Hepatic stellate cell (primary cell): ENCODE measurements around the gene TAF4.

ENCODE experiments used
- DNase-seq: peaks from one replicate; pipeline ENCODE4 v3.0.0; 2011; ENCODE audit warnings: low spot score

Gene TAF4

GRCh38 chr20:61964675-61965605, 100.7 kb downstream of the TAF4 start:
- DNase-seq, result peak; percentile 26

DNA sequence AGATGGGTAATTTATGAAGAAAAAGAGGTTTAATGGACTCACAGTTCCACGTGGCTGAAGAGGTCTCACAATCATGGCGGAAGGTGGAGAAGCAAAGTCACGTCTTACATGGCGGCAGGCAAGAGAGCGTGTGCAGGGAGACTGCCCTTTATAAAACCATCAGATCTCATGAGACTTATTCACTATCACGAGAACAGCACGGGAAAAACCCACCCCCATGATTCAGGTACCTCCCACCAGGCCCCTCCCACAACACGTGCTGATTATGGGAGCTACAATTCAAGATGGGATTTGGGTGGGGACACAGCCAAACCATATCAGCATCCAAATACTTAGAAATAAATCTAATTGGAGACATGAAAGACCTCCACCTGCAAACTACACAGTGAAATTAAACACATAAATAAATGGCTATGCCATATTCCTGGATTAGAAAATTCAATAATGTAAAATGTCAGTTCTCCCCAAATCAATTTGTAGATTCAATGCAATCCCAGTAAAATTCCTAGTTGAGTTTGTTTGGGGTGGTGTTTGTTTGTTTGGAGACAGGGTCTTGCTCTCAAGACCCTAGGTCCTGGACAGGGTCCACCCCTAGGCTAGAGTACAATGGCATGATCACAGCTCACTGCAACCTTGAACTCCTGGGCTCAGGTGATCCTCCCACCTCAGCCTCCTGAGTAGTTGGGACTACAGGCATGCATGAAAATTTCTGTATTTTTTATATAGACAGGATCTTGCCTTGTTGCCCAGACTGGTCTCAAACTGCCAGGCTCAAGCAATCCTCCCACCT, 101.6 kb downstream of the TAF4 start:
- DNase-seq, result no peak

DNA sequence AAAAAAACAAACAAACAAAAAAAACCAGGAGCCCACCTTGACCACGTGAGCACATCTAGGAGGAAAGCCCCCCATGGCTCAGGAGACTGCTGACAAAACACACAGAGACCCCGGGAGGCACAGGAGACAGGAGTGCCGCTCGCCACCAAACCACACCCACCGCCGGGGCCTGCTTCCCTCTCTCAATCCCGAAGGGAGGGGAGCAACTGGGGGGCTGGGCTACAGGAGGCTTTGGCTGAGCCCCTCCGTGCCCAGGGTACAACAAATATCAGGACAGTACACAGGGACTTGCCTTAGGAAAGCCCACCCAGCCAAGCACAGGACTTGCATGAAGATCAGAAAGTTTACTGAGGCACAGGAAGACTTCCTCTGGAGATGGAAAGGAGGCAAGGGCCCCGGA, 102.5 kb downstream of the TAF4 start:
- DNase-seq, result no peak

DNA sequence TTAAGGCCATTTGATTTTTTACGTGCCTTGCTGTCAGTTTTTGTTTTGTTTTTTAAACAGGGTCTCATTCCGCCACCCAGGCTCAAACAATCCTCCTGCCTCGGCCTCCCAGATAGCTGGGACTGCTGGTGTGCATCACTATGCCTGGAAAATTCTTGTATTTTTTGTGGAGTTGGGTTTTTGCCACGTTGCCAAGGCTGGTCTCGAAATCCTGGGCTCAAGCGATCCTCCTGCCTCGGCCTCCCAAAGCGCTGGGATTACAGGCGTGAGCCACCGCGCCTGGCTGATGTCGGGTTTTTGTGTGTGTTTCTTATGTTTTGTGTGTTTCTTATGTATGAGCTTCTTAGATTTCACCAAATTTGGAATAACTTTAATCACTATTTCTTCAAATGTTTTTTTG, 104.8 kb downstream of the TAF4 start:
- no peak for DNase-seq

DNA sequence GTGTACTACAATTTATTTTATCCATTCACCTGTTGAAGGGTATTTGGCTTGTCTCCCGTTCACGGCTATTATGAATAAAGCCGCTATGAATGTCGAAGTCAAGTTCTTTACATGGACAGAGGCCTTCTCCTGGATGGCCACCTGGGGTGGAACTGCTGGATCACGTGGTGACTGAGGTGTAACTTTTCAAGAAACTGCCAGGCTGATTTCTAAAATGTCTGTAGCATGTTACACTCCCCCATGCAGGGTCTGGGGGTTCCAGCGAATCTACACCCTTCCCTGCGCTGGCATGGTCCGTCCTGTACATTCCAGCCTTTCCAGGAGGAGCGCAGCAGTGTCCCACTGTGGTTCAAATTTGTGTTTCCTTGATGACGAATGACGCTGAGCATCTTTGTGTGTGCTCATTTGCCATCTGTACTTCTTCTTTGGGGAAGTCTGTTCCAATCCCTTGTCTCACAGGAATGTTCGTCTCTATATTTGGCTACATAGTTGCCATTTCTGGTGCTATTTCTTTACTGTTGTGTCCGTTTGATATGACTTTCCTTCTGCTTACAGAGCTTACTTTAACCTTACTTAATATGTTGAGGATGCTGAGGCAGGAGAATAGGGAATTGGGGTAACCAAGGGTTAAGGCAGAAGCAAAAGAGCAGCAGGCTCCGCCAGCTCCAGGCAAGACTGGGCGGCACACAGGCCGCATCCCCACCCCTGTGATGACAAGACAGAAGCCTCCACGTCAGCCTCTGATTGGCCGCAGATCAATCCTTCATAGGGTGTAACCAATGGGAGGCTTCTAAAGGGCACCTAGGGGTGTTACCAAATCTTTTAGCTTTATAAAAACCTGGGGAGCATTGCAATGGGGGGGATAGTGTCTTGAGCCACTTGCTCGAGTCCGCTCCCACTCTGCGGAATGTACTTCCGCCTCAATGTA, 106.6 kb downstream of the TAF4 start:
- DNase-seq, result peak; percentile 51

GRCh38 chr20:61957961-61958715, 107.5 kb downstream of the TAF4 start:
- DNase-seq, result no peak

GRCh38 chr20:61956396-61957342, 109.0 kb downstream of the TAF4 start:
- no peak for DNase-seq

GRCh38 chr20:61955668-61956395, 109.8 kb downstream of the TAF4 start:
- no peak for DNase-seq

- no peak for DNase-seq
These were observed 111.2 kb downstream of the TAF4 start for GRCh38 chr20:61954276-61955021.

- no peak for DNase-seq
These were observed 112.4 kb downstream of the TAF4 start for GRCh38 chr20:61953037-61954021.

- DNase-seq, result no peak
These were observed 113.8 kb downstream of the TAF4 start for GRCh38 chr20:61951695-61952533.

DNA sequence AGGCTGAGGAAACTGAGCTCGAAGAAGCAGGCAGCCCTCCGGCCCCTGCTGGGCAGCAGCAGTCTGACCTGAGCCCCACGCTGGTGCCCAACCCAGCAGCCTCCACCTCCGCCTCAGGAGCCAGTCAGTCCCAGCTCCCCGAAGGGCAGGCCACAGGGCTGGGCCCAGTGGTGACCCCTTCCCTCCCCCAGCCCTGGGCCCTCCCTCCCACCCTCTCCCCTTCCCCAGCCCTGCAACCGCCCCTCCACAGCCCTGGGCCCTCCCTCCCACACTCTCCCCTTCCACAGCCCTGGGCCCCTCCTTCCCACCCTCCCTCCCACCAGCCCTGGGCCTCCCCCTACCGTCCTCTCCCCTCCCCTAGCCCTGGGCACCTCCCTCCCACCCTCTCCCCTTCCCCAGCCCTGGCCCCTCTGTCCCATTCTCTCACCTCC, 115.0 kb downstream of the TAF4 start:
- no peak for DNase-seq

- DNase-seq, result no peak
These were observed 115.7 kb downstream of the TAF4 start for GRCh38 chr20:61949714-61950640.

DNA sequence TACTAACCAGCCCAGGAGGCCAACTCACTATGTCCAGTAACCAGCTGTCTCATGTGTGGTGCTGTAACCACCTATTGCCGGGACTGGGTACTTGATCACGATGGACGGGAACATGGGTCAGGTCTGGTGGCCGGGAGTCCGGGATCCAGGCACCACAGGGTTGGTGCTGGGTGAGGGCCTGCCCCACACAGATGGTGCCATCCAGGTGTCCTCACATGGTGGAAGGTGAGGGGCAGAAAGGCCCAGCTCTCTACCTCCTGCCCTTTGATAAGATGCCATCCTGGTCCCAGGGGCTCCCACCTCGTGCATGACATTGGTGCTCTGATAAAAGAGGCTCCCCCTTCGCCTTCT, 116.3 kb downstream of the TAF4 start:
- DNase-seq, result no peak

DNA sequence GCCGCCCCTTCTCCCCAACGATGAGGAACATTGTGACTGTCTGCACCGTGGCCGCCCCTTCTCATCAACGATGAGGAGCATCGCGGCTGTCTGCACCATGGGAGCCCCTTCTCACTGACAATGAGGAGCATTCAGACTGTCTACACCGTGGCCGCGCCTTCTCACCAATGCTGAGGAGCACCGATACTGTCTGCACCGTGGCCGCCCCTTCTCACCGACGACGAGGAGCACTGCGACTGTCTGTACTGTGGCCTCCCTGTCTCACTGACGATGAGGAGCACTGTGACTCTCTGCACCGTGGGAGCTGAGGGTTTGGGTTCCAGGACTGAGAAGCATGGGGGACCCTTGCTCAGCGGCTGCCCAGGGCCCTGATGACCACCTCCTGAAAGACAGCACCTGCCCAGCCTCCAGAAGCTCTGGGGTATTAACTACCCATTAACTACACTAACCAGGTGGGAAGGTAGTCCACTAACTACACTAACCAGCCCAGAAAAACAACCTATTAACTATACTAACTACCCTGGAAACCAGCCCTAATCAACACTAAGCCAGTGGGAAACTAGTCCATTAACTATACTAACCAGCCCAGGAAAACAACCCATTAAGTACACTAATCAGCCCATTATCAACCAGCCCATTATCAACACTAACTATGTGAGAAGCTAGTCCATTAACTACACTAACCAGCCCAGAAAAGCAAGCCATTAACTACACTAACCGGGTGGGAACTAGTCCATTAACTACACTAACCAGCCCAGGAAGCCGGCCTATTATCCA, 116.9 kb downstream of the TAF4 start:
- DNase-seq, result no peak
